Keratinocyte (primary cell): Measurements from ENCODE around the gene PTPN2.

ENCODE experiments used
- CTCF ChIP-seq, 3 experiments: IDR thresholded peaks in 1 of 3; conservative IDR thresholded peaks in 1 of 3; optimal IDR thresholded peaks in 1 of 3; 2 replicates in 2 of 3; 3 replicates in 1 of 3; pipeline versions ENCODE3 to v1.5.1; 2011; ENCODE audit warnings: low read length in 3 of 3, mild to moderate bottlenecking in 3 of 3, moderate library complexity in 2 of 3, control low read depth in 1 of 3, inconsistent platforms in 1 of 3; ENCODE audit not compliant: insufficient read depth in 2 of 3; ENCODE audit errors: extremely low read depth in 1 of 3
- EZH2 ChIP-seq: IDR thresholded peaks from one replicate; pipeline ENCODE4 v1.6.1; 2012; ENCODE audit warnings: inconsistent platforms, mild to moderate bottlenecking, low read length, moderate library complexity

- no peak for TF ChIP-seq CTCF (optimal IDR thresholded peaks at IDR 0.05 in 1 of 3, IDR thresholded peaks at IDR 0.05 in 1 of 3, conservative IDR thresholded peaks at IDR 0.05 in 1 of 3; ENCODE audit: extremely low read depth in 1 of 3, insufficient read depth in 2 of 3, low read length in 3 of 3)
- TF ChIP-seq EZH2: no peak
Measured at GRCh38 chr18:12928206-12928605, 44.2 kb upstream of the PTPN2 start.
